ENCODE results near the gene SMIM45.

SMIM45 gene

DNA sequence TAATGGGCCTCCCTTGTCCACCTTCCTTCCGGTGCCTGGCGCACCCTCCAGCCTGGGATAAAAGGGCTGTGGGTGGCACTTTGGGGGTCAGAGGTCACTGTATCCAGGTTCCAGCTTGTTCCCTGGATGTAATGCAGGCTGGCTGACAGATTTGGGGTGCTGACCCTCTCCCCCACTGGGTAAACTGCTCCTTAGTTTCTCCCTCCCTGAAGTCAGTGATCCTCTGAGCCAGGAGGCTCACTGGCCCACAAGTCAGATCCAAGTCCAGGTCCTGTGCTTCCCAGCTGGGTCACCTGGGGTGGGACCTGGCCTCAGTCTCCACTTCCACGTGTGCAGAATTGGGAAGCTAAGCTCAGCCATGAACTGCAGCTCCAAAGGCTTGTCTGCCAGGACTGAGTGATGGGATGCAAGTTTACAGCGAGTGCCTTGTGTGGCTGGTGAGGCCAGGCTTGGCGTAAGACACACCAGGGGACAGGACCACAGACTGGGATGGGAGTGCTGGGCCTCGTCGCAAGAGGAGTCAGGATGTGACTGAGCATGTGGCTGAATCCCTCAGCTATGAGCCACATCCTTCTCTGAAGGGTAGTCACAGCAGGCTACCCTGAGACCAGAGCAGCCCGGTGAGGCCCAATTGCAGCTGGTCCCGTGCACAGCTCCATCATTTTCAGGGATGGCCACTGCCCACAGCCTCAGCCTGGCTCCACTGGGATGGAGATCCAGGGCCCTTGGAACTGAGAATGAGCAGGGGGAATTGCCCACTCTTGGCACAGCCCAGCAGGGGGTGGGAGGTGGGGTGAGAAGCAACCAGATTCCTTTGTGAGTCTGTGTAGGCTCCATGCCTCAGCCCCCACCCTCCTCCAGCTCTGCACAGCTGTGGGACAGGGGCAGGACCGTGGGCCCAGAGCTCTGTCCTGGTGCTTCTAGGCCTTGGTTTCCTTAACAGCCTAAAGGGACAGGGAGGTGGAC is 44.2 kb upstream of the SMIM45 start:
- peaks cover 37% of the 10 kb centered on the region for H3K27me3 ChIP-seq (ENCODE audit: control insufficient read depth, insufficient read depth, low read length)

GRCh38 chr22:41908411-41909309 is 43.3 kb upstream of the SMIM45 start:
- Histone ChIP-seq H3K4me3 (ENCODE audit: low read depth, low read length) (no peak overlapping the region), H3K27me3 (ENCODE audit: control insufficient read depth, insufficient read depth, low read length) (peaks cover 47% of the 10 kb centered on the region), H3K36me3 (ENCODE audit: control insufficient read depth, insufficient read depth, low read length) (peaks cover 8% of the 10 kb centered on the region)
- DNase-seq (ENCODE audit: low read depth), result no peak
- TF ChIP-seq, protein P1, sequence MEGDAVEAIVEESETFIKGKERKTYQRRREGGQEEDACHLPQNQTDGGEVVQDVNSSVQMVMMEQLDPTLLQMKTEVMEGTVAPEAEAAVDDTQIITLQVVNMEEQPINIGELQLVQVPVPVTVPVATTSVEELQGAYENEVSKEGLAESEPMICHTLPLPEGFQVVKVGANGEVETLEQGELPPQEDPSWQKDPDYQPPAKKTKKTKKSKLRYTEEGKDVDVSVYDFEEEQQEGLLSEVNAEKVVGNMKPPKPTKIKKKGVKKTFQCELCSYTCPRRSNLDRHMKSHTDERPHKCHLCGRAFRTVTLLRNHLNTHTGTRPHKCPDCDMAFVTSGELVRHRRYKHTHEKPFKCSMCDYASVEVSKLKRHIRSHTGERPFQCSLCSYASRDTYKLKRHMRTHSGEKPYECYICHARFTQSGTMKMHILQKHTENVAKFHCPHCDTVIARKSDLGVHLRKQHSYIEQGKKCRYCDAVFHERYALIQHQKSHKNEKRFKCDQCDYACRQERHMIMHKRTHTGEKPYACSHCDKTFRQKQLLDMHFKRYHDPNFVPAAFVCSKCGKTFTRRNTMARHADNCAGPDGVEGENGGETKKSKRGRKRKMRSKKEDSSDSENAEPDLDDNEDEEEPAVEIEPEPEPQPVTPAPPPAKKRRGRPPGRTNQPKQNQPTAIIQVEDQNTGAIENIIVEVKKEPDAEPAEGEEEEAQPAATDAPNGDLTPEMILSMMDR (IDR thresholded peaks at IDR 0.05; ENCODE audit: insufficient read depth, low read length, poor library complexity, severe bottlenecking), result no peak

More for the DNA sequence above, 44.2 kb upstream of the SMIM45 start:
- Histone ChIP-seq H3K36me3 (ENCODE audit: control insufficient read depth, insufficient read depth, low read length) (peaks cover 10% of the 10 kb centered on the region), H3K4me3 (ENCODE audit: low read depth, low read length) (no peak overlapping the region)
- DNase-seq (ENCODE audit: low read depth), result no peak
- TF ChIP-seq, protein P1 (IDR thresholded peaks at IDR 0.05; ENCODE audit: insufficient read depth, low read length, poor library complexity, severe bottlenecking), result no peak

GRCh38 chr22:41909310-41910049 is 42.5 kb upstream of the SMIM45 start:
- TF ChIP-seq, protein P1 (IDR thresholded peaks at IDR 0.05; ENCODE audit: insufficient read depth, low read length, poor library complexity, severe bottlenecking), result no peak
- Histone ChIP-seq H3K27me3 (ENCODE audit: control insufficient read depth, insufficient read depth, low read length) (peaks cover 53% of the 10 kb centered on the region), H3K36me3 (ENCODE audit: control insufficient read depth, insufficient read depth, low read length) (peaks cover 4% of the 10 kb centered on the region), H3K4me3 (ENCODE audit: low read depth, low read length) (no peak overlapping the region)
- DNase-seq (ENCODE audit: low read depth), result no peak

- TF ChIP-seq, protein P1 (IDR thresholded peaks at IDR 0.05; ENCODE audit: insufficient read depth, low read length, poor library complexity, severe bottlenecking), result no peak
- H3K4me3 ChIP-seq (ENCODE audit: low read depth, low read length), result no peak overlapping the region
- DNase-seq (ENCODE audit: low read depth), result no peak
- H3K27me3 ChIP-seq (ENCODE audit: control insufficient read depth, insufficient read depth, low read length), result peaks cover 60% of the 10 kb centered on the region
- H3K36me3 ChIP-seq (ENCODE audit: control insufficient read depth, insufficient read depth, low read length), result peaks cover 2% of the 10 kb centered on the region
These were observed 41.6 kb upstream of the SMIM45 start for GRCh38 chr22:41910050-41911000.

Measured in kidney epithelial cell (primary cell).